CD1c-positive myeloid dendritic cell (primary cell): ENCODE measurements around the gene SFMBT2.
"Not testable (repeated sequence)": the region's sequence is repeated elsewhere in the genome, so short reads cannot be mapped to it uniquely, and the experiment has no call there.

Experiments
- DNase-seq: peaks from one replicate; pipeline ENCODE4 v3.0.0-alpha.2; 2016; ENCODE audit errors: extremely low spot score

Gene SFMBT2

DNA sequence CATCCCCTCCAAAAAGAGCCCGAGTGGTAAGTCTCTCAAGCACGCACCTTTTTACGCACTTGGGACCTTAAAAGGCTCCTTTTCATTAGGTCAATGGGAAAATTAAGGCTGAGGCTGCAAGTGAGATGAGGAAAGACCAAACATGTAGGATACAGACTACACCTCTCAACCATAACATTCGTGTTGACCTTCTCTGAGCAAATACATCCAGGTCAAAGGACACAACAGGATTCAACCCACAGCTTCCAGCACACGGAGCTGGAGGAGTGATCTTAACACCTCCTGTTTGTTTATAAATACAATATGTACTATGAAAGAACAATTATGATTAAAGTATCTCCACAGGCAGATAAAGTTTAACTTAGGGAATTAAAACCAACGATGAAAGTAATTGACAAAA is 9.7 kb downstream of the SFMBT2 start:
- DNase-seq, result no peak

GRCh38 chr10:7400068-7400715 is 10.6 kb downstream of the SFMBT2 start:
- DNase-seq, result no peak

DNA sequence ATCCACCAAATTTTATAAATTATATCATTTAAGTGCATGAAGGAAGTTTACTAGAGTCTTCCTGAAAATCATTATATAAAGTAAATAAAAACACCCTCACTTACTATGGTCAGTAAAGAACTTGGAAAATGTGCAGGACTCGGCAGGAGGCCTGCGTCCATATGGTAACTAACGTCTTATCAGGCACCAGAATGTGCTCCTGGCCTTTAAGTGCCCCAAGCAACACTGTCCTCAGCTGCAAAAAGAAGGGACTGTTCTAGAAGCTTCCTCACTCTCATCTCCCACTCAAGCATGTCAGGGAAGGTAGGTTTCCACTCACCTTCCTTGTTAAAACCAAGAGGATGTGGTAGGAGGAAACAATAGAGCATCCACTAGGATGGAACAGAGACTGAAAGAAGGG is 11.3 kb downstream of the SFMBT2 start:
- DNase-seq, result no peak

DNA sequence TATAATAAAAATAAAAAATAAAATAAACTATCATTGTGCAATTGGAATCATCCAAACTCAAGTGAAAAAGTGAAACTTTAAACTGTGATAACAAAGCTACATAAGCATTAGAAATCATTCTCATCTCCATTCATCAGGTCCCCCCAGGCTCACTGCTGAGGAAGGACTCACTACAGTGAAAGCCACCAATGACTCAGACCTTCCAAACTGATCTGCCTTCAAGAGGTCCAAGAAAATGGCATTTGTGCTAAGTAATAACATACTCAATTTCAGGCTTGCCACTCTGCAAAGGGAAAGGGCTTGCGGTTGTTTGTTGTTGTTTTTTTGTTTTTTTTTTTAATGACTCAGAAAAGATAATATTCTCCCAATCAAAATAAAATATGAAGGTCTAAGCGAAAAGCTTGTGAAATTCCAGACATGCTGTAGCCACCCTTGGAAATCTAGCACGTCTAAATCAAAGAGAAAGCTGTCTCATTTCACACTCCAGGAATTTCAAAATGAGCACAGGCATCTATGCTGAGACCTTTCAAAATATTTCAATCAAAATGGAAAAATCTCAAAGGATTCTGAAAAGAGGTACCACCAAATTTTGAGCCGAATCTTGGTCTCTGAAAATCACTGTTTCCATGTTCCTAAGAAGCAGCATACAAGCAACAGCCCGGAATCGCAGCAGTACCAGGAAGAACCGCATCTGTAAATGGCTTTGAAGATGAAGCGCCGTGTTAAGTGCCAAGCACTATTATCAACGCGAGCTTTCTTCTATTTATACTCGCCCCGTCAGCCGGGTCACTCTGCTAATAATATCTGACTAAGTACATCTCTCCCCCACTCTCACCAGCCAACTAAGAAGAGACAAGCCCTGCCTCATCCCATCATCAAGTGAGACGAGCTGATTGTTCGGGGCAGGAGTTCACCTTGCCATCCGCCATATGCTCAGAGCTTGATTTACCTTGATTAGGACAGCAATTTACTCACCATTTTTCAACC is 13.5 kb downstream of the SFMBT2 start:
- no peak for DNase-seq

DNA sequence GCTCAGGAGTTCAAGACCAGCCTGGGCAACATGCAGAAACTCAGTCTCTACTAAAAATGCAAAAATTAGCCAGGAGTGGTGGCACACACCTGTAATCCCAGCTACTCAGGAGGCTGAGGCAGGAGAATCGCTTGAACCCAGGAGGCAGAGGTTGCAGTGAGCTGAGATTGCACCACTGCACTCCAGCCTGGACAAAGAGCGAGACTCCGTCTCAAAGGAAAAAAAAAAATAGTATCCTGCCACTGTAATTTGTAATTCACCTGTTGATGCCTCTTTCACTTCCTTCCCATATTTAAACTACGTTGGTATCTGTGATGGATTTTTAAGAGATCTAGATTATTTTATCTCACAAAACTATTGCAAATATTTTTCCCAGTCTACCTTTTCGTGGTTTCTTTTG is 18.5 kb downstream of the SFMBT2 start:
- DNase-seq, result not testable (repeated sequence)

DNA sequence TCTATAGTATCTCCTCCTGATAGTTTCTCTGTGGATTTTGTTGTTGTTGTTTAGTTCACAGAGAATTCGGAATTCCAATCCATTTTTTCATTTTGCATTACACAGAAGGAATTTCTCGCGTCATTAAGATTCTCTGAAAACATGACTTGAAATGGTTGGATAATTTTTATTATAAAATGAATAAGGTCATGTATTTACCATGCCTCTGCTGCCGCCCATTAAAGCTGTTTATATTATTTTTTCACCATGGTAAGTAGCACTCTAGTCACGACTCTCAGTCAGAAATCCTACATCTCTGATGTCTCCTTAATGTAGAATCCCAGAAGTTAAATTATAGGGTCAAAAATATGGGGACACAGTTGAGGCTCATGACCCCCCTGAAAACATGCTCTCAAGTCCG is 19.1 kb downstream of the SFMBT2 start:
- DNase-seq, result no peak

GRCh38 chr10:7390689-7391110 is 20.1 kb downstream of the SFMBT2 start:
- DNase-seq, result not testable (repeated sequence)

DNA sequence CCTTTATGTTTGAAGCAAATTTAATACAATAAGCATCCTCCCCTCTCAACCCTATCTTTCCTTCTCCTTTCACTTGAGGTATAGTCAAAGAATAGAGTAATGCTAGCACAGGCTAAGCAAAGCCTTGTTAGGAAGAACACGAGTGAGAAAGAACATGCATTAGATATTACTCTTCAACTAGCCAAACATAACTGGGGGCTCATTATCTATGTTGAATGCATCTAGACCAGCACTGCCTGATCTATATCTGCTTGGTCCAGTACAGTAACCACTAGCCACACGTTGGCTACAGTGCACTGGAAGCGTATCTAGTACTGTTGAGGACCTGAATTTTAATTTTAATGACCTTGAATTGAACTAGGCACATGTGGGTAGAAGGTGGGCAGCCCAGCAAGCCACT is 21.0 kb downstream of the SFMBT2 start:
- DNase-seq, result no peak

GRCh38 chr10:7389346-7389745 is 21.5 kb downstream of the SFMBT2 start:
- no peak for DNase-seq

DNA sequence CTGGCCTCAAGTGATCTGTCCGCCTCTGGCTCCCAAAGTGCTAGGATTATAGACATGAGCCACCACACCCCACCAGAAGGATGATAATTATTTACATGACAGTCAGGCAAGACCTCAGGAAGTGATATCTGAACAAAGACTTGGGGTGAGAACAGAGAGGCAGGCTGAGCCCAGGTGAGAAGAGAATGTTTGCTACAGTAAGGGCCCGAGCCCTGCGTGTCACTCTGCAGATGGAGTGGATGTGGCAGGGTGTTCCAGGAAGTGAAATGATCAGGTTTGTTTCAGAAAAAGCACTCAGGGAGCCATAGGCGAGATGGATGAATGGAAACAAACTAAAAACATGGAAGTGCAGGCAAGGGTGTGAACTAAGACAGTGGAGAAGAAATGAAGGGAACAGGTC is 22.2 kb downstream of the SFMBT2 start:
- no peak for DNase-seq

GRCh38 chr10:7388149-7388548 is 22.7 kb downstream of the SFMBT2 start:
- DNase-seq, result not testable (repeated sequence)

- no peak for DNase-seq
Observed at GRCh38 chr10:7385114-7385513, 25.7 kb downstream of the SFMBT2 start.

DNA sequence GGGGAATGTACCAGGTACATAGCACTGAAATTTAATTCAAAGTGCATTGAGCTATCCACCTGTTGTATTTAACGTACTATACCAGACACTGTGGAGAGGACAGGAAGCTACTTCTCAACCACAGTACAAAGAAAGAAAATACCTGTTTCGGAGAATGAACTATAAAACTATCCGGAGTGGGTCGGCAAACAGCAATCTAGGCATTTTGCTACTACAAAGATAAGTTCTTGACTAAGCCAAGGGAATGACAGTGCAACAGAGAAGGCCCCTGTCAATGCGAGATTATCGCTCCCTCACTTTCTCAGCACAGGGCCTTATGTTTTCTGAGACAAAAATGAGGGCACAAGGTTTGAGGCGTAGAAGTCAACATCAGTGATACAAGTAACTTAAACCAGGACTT is 27.4 kb downstream of the SFMBT2 start:
- DNase-seq, result no peak

- DNase-seq, result no peak
Observed at GRCh38 chr10:7380704-7381241, 30.1 kb downstream of the SFMBT2 start.

GRCh38 chr10:7378602-7379403 is 32.0 kb downstream of the SFMBT2 start:
- no peak for DNase-seq

GRCh38 chr10:7377614-7378248 is 33.1 kb downstream of the SFMBT2 start:
- DNase-seq, result no peak

DNA sequence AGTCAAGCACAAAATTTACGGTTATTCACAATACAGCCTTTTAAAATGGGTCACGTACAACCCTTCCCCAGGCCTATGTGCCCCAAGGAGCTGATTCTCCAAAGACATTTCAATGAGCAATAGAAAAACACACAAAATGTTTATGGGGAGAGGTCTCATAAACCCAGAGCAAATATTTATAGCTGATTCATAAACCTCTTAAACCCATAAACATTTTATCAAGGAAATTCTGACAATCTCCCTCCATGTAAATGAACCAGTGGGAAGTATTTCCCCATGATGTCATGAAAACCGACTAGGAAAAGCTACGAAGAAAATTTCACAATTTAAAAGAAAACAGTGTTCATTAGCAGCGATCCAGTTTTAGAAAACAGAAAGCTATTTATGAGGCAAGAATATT is 36.0 kb downstream of the SFMBT2 start:
- no peak for DNase-seq

DNA sequence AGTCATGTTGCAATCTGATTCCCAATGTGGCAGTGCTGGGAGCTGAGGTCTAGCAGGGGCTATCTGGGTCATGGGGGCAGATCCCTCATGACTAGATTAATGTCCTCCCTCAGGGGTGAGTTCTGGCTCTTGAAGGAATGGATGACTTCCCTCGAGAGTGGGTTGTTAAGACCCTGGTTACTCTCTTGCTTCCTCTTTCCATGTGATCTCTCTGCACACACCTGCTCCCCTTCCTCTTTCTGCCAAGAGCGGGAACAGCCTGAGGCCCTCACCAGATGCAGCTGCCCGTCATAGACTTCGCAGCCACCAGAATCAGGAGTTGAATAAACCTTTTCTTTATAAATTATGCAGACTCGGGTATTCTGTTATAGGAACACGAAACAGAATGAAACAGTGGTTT is 37.8 kb downstream of the SFMBT2 start:
- no peak for DNase-seq

GRCh38 chr10:7372504-7372903 is 38.3 kb downstream of the SFMBT2 start:
- no peak for DNase-seq

GRCh38 chr10:7370511-7370910 is 40.3 kb downstream of the SFMBT2 start:
- DNase-seq, result no peak

GRCh38 chr10:7365027-7365745 is 45.6 kb downstream of the SFMBT2 start:
- DNase-seq, result no peak
